HEK293 (cell line): Measurements from ENCODE around the gene VDAC1.
A peak's percentile ranks its signal among the peaks of the same experiment; 100 is the strongest.

Source experiments
- CTCF ChIA-PET: fragments of 350-600 bp; formaldehyde crosslinking; extraction: SDS; loops from one replicate; lab custom pipeline; 2021; ENCODE audit warnings: antibody characterized with exemption; lab: Yijun Ruan, JAX
- POLR2A ChIA-PET: fragments of 300-600 bp; formaldehyde crosslinking; extraction: SDS; loops from one replicate; lab custom pipeline; 2020; ENCODE audit warnings: antibody characterized with exemption, inconsistent platforms; lab: Yijun Ruan, JAX
- H3K27ac ChIP-seq: fragments of 200-500 bp; sonication (Bioruptor generic); 2 replicates; pipeline ENCODE4 v1.5.1; 2014; ENCODE audit warnings: low read depth, low read length, control low read depth, inconsistent platforms; ENCODE audit errors: extremely low read depth
- H3K36me3 ChIP-seq, 2 experiments: fragments of 200-500 bp in 1 of 2; sonication (Bioruptor generic) in 1 of 2; 1 replicate in 1 of 2; 2 replicates in 1 of 2; pipeline ENCODE4 v1.5.1; 2014 to 2017; ENCODE audit warnings: inconsistent platforms in 2 of 2, low read length in 2 of 2; ENCODE audit not compliant: control insufficient read depth in 2 of 2, insufficient read depth in 1 of 2
- H3K4me1 ChIP-seq: fragments of 200-500 bp; sonication (Bioruptor generic); 2 replicates; pipeline ENCODE4 v1.5.1; 2014; ENCODE audit warnings: mild to moderate bottlenecking, low read length, inconsistent platforms; ENCODE audit not compliant: control insufficient read depth, insufficient read depth
- H3K4me3 ChIP-seq: 2 replicates; pipeline ENCODE4 v1.5.1; 2011; ENCODE audit warnings: low read depth, mild to moderate bottlenecking, control low read depth, low read length, moderate library complexity
- H3K9me3 ChIP-seq: fragments of 200-500 bp; sonication (Bioruptor generic); 2 replicates; pipeline ENCODE4 v1.5.1; 2014; ENCODE audit warnings: low read depth, low read length, inconsistent platforms; ENCODE audit not compliant: control insufficient read depth, insufficient read depth
- SCRT2 ChIP-seq: fragments of 450-650 bp; formaldehyde crosslinking; IDR thresholded peaks from 2 replicates; pipeline ENCODE4 v1.5.1; 2016; ENCODE audit warnings: missing biosample characterization, missing genetic modification characterization
- YY1 ChIP-seq: fragments of 450-650 bp; formaldehyde crosslinking; IDR thresholded peaks from 2 replicates; pipeline ENCODE4 v1.5.1; 2018; ENCODE audit warnings: missing biosample characterization, missing genetic modification characterization
- YY2 ChIP-seq: fragments of 450-650 bp; formaldehyde crosslinking; IDR thresholded peaks from 2 replicates; pipeline ENCODE4 v1.5.1; 2016; ENCODE audit warnings: missing biosample characterization, missing genetic modification characterization
- ZBTB17 ChIP-seq: fragments of 450-650 bp; formaldehyde crosslinking; IDR thresholded peaks from 2 replicates; pipeline ENCODE4 v1.5.1; 2016; ENCODE audit warnings: missing biosample characterization, missing genetic modification characterization
- ZIC2 ChIP-seq: fragments of 450-650 bp; formaldehyde crosslinking; IDR thresholded peaks from 2 replicates; pipeline ENCODE4 v1.5.1; 2016; ENCODE audit warnings: missing biosample characterization, missing genetic modification characterization
- ZNF121 ChIP-seq: fragments of 450-650 bp; formaldehyde crosslinking; IDR thresholded peaks from 2 replicates; pipeline ENCODE4 v1.5.1; 2016; ENCODE audit warnings: missing biosample characterization, missing genetic modification characterization
- ZNF140 ChIP-seq: fragments of 450-650 bp; formaldehyde crosslinking; IDR thresholded peaks from 2 replicates; pipeline ENCODE4 v1.5.1; 2016; ENCODE audit warnings: missing biosample characterization, missing genetic modification characterization
- ZNF169 ChIP-seq: fragments of 450-650 bp; formaldehyde crosslinking; IDR thresholded peaks from 2 replicates; pipeline ENCODE4 v1.5.1; 2016; ENCODE audit warnings: missing biosample characterization, missing genetic modification characterization
- ZNF354C ChIP-seq: fragments of 450-650 bp; formaldehyde crosslinking; IDR thresholded peaks from 2 replicates; pipeline ENCODE4 v1.5.1; 2016; ENCODE audit warnings: missing biosample characterization, missing genetic modification characterization, low read depth, borderline replicate concordance
- ZNF423 ChIP-seq: fragments of 450-650 bp; formaldehyde crosslinking; IDR thresholded peaks from 2 replicates; pipeline ENCODE4 v1.5.1; 2016; ENCODE audit warnings: missing biosample characterization, missing genetic modification characterization
- ZNF518A ChIP-seq: fragments of 450-650 bp; formaldehyde crosslinking; conservative IDR thresholded peaks from 2 replicates; pipeline ENCODE4 v1.5.1; 2016; ENCODE audit warnings: low read depth, missing biosample characterization, missing genetic modification characterization
- ZNF677 ChIP-seq: fragments of 450-650 bp; IDR thresholded peaks from 2 replicates; pipeline ENCODE4 v1.5.0; 2018; ENCODE audit warnings: missing biosample characterization, mild to moderate bottlenecking, missing genetic modification characterization, moderate library complexity
- ZNF76 ChIP-seq: fragments of 450-650 bp; formaldehyde crosslinking; IDR thresholded peaks from 2 replicates; pipeline ENCODE4; 2016; ENCODE audit warnings: low read depth, missing biosample characterization, missing genetic modification characterization, borderline replicate concordance
- ZNF776 ChIP-seq: fragments of 450-650 bp; formaldehyde crosslinking; IDR thresholded peaks from 2 replicates; pipeline ENCODE4 v1.5.0; 2017; ENCODE audit warnings: missing biosample characterization, missing genetic modification characterization, borderline replicate concordance
- ZNF792 ChIP-seq: fragments of 450-650 bp; formaldehyde crosslinking; IDR thresholded peaks from 2 replicates; pipeline ENCODE4 v1.5.1; 2016; ENCODE audit warnings: missing biosample characterization, missing genetic modification characterization
- TF ChIP-seq, protein P1 (sequence below): fragments of 450-650 bp; formaldehyde crosslinking; IDR thresholded peaks from 2 replicates; pipeline ENCODE4 v1.5.1; 2017; ENCODE audit warnings: missing biosample characterization, missing genetic modification characterization
- TF ChIP-seq, protein P2 (sequence below): fragments of 450-650 bp; formaldehyde crosslinking; IDR thresholded peaks from 2 replicates; pipeline ENCODE4 v1.5.1; 2016; ENCODE audit warnings: missing biosample characterization, missing genetic modification characterization
- TF ChIP-seq, protein P3 (sequence below): fragments of 450-650 bp; formaldehyde crosslinking; optimal IDR thresholded peaks from 2 replicates; pipeline ENCODE3; 2016; ENCODE audit warnings: missing biosample characterization, mild to moderate bottlenecking, missing genetic modification characterization
- TF ChIP-seq, protein P4 (sequence below): fragments of 450-650 bp; formaldehyde crosslinking; IDR thresholded peaks from 2 replicates; pipeline ENCODE4 v1.5.1; 2016; ENCODE audit warnings: missing biosample characterization, missing genetic modification characterization, low read depth
- TF ChIP-seq, protein P5 (sequence below): fragments of 450-650 bp; formaldehyde crosslinking; IDR thresholded peaks from 2 replicates; pipeline ENCODE4 v1.5.1; 2017; ENCODE audit warnings: missing biosample characterization, missing genetic modification characterization

Gene VDAC1

DNA sequence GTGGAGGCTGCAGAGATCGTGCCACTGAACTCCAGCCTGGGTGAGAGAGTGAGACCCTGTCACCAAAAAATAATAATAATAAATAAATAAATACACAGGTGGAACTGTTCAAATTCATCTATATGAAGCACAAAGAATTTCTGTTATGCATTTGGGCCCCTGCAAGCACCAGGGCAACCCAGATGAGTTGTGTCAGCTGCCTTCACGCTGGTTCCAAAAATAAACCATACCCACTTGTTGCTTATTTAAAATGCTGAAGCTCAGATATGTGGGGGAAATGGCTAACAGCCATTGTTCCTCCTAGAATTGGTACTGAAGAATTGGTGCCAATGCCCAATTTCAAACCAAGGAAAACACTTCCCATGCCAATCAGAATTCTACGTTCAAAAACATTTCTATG is 25.8 kb downstream of the VDAC1 start:
- CTCF ChIA-PET = interaction anchor here (0.7 to 2.6 kb wide), 3 partner anchors 9 to 61 kb away, joined by 3 to 14 read pairs (median 4); no protein-coding TSS in a partner anchor
- POLR2A ChIA-PET = no interaction called here
- no peaks in the 10 kb centered on the region for H3K4me1 ChIP-seq
- TF ChIP-seq, protein P1, sequence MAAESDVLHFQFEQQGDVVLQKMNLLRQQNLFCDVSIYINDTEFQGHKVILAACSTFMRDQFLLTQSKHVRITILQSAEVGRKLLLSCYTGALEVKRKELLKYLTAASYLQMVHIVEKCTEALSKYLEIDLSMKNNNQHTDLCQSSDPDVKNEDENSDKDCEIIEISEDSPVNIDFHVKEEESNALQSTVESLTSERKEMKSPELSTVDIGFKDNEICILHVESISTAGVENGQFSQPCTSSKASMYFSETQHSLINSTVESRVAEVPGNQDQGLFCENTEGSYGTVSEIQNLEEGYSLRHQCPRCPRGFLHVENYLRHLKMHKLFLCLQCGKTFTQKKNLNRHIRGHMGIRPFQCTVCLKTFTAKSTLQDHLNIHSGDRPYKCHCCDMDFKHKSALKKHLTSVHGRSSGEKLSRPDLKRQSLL = no peak
- peak; percentile 85 for TF ChIP-seq SCRT2 (tag by site-specific recombination)
- TF ChIP-seq, all 188 proteins: peak for 1
- no peak overlapping the region for H3K4me3 ChIP-seq
- peaks cover 69 to 84% of the 10 kb centered on the region in 2 experiments for H3K36me3 ChIP-seq
- H3K9me3 ChIP-seq = no peaks in the 10 kb centered on the region
- H3K27ac ChIP-seq = no peak overlapping the region

- Histone ChIP-seq H3K9me3 (no peaks in the 10 kb centered on the region), H3K4me1 (no peaks in the 10 kb centered on the region), H3K27ac (no peak overlapping the region), H3K4me3 (no peak overlapping the region), H3K36me3 (peaks cover 67 to 88% of the 10 kb centered on the region in 2 experiments)
- CTCF ChIA-PET = no interaction called here
- POLR2A ChIA-PET = no interaction called here
- no peak for TF ChIP-seq ZNF140
- no peak for TF ChIP-seq ZNF423 (tag by site-specific recombination)
- no peak for TF ChIP-seq ZBTB17 (tag by site-specific recombination)
- TF ChIP-seq ZNF518A (tag by site-specific recombination) = no peak
- TF ChIP-seq, protein P2, sequence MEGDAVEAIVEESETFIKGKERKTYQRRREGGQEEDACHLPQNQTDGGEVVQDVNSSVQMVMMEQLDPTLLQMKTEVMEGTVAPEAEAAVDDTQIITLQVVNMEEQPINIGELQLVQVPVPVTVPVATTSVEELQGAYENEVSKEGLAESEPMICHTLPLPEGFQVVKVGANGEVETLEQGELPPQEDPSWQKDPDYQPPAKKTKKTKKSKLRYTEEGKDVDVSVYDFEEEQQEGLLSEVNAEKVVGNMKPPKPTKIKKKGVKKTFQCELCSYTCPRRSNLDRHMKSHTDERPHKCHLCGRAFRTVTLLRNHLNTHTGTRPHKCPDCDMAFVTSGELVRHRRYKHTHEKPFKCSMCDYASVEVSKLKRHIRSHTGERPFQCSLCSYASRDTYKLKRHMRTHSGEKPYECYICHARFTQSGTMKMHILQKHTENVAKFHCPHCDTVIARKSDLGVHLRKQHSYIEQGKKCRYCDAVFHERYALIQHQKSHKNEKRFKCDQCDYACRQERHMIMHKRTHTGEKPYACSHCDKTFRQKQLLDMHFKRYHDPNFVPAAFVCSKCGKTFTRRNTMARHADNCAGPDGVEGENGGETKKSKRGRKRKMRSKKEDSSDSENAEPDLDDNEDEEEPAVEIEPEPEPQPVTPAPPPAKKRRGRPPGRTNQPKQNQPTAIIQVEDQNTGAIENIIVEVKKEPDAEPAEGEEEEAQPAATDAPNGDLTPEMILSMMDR (tag by site-specific recombination) = no peak
- TF ChIP-seq YY1 = no peak
- TF ChIP-seq, protein P3, sequence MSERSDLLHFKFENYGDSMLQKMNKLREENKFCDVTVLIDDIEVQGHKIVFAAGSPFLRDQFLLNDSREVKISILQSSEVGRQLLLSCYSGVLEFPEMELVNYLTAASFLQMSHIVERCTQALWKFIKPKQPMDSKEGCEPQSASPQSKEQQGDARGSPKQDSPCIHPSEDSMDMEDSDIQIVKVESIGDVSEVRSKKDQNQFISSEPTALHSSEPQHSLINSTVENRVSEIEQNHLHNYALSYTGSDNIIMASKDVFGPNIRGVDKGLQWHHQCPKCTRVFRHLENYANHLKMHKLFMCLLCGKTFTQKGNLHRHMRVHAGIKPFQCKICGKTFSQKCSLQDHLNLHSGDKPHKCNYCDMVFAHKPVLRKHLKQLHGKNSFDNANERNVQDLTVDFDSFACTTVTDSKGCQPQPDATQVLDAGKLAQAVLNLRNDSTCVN (tag by site-specific recombination) = no peak
- TF ChIP-seq, protein P4, sequence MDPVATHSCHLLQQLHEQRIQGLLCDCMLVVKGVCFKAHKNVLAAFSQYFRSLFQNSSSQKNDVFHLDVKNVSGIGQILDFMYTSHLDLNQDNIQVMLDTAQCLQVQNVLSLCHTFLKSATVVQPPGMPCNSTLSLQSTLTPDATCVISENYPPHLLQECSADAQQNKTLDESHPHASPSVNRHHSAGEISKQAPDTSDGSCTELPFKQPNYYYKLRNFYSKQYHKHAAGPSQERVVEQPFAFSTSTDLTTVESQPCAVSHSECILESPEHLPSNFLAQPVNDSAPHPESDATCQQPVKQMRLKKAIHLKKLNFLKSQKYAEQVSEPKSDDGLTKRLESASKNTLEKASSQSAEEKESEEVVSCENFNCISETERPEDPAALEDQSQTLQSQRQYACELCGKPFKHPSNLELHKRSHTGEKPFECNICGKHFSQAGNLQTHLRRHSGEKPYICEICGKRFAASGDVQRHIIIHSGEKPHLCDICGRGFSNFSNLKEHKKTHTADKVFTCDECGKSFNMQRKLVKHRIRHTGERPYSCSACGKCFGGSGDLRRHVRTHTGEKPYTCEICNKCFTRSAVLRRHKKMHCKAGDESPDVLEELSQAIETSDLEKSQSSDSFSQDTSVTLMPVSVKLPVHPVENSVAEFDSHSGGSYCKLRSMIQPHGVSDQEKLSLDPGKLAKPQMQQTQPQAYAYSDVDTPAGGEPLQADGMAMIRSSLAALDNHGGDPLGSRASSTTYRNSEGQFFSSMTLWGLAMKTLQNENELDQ = no peak
- no peak for TF ChIP-seq ZIC2 (tag by site-specific recombination)
- no peak for TF ChIP-seq ZNF354C
- TF ChIP-seq ZNF169 (tag by site-specific recombination) = no peak
- no peak for TF ChIP-seq ZNF677 (tag by site-specific recombination)
- TF ChIP-seq, protein P5, sequence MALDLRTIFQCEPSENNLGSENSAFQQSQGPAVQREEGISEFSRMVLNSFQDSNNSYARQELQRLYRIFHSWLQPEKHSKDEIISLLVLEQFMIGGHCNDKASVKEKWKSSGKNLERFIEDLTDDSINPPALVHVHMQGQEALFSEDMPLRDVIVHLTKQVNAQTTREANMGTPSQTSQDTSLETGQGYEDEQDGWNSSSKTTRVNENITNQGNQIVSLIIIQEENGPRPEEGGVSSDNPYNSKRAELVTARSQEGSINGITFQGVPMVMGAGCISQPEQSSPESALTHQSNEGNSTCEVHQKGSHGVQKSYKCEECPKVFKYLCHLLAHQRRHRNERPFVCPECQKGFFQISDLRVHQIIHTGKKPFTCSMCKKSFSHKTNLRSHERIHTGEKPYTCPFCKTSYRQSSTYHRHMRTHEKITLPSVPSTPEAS (tag by site-specific recombination) = no peak
- no peak for TF ChIP-seq ZNF792 (tag by site-specific recombination)
- no peak for TF ChIP-seq YY2 (tag by site-specific recombination)
- no peak for TF ChIP-seq ZNF776
- no peak for TF ChIP-seq ZNF121 (tag by site-specific recombination)
- no peak for TF ChIP-seq ZNF76 (tag by site-specific recombination)
Measured at GRCh38 chr5:133977858-133978257, 26.9 kb downstream of the VDAC1 start.
